HUDEP-2 (cell line): Measurements from ENCODE around the gene CCDC116.
"Not testable (repeated sequence)": the region's sequence is repeated elsewhere in the genome, so short reads cannot be mapped to it uniquely, and the experiment has no call there.

Source experiments
- DNase-seq, 76 experiments: peaks; one replicate each; lab custom pipeline; 2025; ENCODE audit not compliant: unreplicated experiment in 76 of 76; lab: John Stamatoyannopoulos, UW

The CCDC116 gene

DNA sequence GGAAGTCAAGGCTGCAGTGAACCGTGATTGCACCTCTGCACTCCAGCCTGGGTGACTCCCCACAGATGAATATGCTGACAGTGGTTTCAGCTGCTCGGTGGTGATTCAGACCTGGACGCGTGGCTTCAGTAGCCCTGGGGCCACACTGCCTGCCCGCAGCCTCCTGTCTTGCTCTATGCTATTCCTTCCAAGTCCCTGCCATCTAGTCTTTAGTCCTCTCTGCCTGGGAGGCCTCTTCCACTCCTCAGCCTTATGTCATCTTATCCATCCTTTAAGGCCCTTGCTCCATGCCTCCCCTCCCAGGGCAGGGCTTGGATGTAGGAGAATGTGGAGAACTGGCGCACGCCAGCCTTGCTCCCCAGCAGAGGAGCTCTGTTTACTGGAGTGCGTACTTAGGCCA lies 25.8 kb upstream of the CCDC116 start:
- DNase-seq, result no peak

DNA sequence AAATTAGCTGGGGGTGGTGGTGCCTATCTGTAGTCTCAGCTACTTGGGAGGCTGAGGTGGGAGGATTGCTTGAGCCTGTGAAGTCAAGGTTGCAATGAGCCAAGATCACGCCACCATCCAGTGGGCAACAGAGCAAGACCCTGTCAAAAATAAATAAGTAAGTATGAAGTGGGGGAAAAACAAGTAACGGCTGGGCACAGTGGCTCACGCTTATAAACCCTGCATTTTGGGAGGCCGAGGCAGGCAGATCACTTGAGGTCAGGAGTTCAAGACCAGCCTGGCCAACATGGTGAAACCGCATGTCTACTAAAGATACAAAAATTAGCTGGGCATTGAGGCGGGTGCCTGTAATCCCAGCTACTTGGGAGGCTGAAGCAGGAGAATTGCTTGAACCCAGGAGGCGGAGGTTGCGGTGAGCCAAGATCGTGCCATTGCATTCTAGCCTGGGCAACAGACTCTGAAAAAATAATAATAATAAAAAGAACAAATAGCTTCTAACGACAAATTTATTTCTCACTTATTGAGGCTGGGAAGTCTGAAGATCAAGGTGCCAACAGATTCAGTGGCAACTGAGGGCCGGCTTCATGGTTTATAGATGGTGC lies 22.9 kb upstream of the CCDC116 start:
- not testable (repeated sequence) for DNase-seq

DNA sequence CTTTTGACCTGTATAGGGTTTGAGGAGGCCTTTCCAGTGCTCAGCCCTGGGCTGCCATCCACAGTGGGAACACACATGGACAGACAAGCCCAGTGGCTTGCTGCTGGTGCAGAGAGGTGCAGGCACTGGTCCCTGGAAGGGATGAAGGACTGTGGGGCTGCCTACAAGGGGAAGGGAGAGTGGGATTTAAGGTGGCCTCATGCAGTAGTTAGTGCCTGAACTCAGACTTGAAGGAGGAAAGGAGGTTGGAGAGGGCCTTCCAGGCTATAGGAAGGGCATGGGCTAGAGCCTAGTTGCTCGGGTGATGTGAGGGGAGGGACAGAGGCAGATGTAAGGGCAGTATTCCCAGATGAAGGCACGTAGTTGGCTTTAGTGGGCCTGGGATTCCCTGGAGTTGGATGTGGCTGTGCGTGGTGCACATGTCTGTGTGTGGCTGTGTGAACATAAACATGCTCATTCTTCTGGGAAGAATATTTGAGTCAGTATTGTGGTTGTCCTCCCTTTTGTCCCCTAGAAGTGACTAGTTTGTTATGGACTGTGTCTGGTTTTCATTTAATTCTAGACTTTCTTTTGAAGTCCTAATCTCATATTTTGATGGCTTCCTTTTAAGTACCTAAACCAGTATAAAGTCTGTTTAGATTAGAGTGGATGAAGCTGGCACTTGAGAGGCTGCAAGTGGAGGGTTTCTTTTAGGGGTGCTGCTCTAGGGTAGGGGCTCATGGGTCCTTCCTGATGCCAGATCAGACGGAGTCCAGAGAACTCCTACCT lies 21.2 kb upstream of the CCDC116 start:
- DNase-seq, result no peak

DNA sequence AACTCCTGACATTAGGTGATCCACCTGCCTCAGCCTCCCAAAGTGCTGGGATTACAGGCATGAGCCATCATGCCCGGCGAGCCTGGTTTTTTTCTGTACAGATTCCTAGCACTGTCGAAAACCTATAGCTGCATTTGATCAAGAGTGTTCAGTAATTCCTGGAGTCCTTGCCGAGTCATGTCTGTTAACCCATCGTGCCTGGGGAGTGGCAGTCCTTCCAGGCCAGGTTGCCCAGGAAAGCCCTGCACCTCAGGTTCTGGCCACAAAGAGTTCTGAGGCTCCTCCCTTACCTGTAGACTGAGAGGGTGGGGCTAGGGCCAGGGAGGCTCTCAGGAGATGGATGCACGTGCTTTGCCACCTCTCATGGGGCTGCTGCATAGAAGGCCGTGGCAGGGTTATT lies 19.7 kb upstream of the CCDC116 start:
- DNase-seq, result no peak

DNA sequence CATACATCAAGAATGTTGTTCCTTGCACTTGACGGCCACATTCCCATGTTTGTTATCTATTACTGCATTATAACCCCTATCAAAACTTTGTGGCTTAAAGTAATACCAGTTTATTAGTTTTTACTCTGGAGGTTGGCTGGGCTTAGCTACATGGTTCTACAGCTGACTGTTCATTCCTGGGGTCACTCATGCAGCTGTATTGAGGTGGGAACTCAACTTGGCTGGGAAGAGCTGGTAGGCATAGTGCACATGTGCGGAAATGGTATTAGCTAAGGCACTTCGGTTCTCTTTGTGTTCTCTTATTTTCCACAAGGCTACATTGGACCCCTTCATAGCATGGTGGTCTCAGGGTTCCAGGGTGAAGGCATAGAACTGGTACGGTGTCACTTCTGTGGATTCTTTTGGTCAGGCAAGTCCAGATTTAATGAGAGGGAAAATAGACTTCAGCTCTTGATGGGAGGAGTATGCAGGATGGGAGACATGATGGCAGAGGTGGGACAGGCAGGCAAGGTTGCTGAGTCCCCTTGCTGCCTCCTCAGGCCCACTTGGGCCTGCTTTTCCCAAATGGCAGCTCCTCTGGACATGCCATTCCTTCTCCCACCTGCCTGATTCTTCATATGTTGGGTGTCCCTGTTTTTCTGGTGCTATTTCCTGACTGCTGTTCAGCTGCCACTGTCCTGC lies 18.9 kb upstream of the CCDC116 start:
- no peak for DNase-seq

DNA sequence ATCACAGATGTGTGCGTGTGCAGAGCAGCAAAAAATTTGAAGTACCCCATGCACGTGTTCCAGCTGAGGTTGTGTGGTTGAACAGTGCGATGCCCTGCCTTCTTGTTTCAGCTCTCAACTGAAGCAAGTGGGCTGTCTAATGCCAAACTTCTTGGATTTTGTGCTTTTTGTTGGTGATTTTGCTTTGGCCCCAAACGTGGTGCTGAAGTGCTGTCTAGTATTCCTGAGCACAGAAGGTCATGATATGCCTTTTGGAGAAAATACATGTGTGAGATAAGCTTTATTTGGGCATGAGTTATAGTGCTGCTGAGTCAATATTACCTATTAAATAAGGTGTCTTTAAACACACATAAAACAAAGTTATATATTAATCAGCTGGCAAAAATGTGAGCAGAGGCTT lies 16.8 kb upstream of the CCDC116 start:
- no peak for DNase-seq

DNA sequence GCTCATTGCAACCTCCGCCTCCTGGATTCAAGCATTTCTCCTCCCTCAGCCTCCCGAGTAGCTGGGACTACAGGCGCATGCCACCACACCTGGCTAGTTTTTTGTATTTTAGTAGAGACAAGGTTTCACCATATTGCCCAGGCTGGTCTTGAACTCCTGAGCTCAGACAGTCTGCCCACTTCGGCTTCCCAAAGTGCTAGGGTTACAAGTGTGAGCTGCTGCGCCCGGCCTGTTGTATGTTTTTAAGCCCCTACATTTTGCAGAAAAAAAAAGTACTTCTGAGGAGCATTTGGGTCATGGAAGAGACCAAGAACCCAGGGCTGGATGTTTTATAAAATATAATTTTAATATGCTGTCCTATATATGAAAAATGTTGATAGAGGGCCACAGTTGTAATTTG lies 15.2 kb upstream of the CCDC116 start:
- DNase-seq, result not testable (repeated sequence)

DNA sequence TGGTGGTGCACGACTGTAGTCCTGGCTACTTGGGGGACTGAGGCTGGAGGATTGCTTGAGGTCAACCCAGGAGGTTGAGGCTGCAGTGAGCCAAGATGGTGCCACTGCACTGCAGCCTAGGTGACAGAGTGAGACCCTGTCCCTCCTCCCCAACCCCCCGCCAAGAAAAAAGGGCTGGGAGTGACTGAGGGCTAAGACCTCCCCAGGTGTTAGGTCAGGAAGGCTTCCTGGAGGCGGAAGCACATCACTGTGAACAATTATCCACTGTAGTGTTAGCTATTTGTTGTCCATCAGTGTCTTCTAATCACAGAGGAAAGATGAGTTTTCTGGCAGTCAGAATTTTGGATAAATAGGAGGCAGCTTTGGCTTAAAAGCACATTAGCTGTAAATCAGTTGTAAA lies 11.5 kb upstream of the CCDC116 start:
- no peak for DNase-seq

DNA sequence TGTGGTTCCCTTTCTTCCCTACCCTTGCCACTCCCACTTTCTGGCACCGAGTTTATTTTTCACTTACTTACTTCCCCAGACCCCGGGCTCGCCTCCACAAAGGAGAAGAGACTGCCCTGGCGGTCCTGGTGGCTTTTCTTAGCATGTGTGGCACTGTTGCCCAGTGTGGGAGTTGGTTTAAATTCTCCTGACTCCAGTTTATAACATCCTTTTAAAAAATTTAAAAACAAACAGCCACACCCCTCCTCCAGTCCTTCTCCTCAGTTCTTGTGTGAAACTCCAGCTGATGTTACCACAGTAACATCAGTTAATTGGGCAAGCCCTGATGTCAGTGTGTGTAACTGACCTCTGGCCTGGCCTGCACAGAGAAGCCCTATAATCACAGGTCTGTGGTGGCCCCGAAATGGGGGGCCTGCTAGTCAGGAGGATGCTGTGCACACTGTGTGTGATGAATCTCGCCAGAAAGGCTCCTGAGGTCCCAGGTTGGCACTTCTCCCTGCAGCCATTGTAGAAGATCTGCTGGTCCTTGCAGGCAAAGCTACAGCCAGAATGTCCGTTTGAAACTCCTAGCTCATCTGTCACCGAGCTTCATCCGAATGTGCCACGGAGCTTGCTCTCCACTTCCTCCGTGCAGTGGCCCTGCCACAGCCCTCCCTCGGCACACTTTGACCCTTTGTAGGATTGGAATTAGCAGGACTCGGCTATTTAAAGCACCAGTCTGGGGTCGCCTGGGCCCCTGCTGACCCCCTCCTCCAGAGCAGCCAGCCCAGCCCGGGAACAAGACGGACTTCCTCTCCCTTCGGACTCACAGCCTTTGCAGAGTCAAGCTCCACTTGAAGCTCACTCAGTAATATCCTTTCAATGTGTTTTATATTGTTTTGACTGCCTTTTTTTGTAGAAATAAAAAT lies 10.3 kb upstream of the CCDC116 start:
- DNase-seq, result no peak

DNA sequence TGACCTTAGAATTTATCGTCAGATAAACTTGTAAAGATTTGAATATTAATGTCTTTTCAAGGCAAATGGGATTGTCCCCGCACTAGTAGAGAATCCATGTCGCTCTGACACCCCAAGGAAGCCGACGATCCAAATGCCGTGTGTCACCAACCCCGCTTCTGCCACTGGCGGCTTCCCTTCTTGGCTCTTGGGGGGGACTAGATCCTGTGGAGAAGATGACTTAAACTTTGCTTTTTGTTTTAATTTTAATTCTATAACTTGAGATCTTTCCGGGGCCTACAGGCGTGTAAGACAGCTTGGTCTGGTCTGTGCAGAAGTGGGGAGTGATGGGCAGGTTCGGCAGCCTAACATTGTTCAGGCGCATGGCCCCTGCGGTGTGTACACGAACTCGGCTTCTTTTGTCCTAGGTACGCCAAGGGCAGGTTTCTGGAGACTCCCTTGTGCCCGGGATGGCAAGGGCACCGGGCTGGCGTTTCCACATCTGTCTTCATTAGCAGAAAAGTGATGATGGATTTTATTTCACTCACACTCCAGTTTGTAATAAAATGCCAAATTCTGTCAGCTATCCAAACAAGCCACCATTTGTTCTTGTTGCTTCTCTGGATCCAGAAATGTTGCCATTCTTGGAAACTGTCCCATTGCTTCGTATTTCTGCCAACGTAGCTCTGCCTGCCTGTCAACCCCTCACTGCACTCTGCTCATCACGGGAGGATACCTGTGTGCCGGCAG lies 9.5 kb upstream of the CCDC116 start:
- no peak for DNase-seq

DNA sequence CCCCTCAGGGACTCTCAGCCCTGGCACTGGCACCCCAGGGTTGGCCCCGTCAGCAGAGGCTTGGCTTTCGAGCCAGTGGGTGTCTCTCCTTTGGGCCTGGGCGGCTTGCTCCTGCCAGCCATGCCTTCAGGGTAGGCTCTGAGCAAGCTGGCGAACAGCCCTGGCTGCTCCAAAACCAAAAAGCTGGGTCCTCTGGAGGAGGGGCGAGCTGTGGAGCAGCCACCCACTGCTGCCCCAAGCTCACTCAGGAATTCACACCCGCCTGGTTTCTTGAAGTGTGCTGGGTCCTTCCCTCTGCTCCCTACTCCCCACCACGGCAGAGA lies 9.0 kb upstream of the CCDC116 start:
- no peak for DNase-seq

DNA sequence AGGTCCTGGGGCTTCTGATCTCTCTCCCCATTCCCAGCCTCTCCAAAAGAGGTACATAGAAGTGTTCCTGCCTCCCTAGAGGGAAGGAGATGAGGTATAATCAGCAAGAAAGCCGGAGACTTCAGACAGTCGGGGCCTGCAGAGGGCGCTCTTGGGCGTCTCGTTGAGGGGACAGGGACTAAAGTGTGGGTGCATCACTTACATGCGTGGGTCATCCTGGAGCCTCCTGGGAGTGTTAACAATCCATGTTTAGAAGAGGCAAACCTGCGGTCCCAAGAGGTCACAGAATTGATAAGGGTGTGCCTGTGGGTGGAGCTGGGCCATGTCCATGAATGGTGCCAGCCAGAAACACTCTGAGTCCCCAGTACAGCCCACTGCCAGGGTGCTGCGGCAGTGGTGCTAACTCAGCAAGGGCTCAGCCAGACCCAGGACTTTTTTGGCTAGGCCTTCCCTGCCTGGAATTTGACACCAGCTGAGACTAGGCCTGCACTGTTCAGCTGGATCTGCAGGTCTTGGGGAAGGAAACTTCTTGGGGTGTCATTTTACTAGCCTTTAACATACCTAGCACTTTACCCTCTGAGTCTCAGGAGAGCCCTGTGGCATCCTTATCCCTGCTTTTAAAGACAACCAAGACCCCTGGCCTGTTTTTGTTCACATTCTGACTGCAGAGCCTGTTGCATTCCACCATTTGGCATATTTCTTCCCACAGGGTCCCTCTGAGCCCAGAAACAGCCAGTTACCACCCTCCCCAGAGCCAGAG lies 8.3 kb upstream of the CCDC116 start:
- DNase-seq, result peak in 48 of 76 experiments; percentile 9 to 62 (median 32)

DNA sequence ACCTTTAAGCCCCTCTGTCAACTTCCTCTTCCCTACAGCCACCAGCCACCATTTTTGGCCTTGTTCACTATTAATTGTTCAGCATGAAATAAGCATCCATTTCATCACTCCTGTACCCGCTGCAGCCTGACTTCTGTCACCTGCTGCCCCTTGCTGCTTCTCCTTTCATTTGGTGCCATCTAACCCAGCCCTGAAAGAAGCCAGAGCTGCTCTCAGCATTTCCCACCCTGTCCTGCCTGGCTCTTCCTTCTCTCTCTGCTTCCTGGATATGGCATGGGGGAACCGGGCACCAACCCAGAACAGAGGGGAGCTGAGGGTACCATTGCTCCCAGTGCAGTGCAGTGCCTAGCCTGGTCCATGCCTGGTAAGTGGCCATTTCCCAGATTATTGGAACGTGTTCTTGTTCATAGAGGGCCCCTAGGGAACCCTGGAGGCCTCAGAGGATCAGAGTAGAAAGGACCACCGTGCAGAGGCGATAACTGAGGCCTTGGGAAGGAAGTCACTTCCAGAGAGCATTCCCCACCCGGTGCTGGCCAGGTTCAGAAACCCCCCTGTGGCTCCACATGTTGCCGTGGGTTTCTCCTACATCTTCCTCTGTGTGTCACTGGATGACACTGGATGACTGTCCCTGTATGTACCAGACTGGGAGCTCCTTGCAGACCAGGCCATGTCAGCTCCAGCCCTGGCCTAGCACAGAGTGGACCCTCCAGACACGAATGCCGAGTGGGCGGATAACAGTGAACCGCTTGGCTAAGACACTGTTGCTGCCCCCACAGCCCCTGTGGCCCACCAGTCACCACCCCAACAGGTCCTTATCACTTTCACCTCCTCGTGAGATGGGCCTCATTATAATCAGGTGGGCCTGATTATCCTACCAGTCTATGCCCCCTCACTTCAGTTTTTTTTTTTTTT lies 7.4 kb upstream of the CCDC116 start:
- DNase-seq, result no peak

DNA sequence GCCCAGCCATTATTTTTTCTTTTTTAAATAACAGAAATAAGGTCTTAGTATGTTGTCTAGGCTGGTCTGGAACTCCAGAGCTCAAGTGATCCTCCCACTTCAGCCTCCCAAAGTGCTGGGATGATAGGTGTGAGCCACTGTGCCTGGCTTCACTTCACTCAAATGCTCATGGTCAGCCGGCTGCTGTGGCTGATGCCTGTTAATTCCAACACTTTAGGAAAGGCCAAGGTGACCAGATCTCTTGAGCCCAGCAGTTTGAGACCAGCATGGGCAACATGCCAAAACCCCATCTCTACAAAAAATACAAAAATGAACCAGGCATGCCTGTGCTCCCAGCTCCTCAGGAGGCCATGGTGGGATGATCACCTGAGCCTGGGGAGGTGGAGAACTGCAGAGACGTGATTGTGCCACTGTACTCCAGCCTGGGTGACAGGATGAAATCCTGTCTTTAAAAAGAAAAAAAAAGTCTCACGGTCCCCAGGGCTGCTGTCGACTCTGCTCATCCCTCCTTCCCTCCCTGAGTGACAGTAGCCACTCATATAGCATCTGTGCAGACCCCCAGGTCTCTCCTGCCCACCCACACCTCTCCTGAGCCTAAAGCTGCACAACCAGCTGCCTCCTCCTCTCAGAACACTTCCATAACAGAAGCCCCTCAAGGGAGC lies 6.4 kb upstream of the CCDC116 start:
- no peak for DNase-seq

DNA sequence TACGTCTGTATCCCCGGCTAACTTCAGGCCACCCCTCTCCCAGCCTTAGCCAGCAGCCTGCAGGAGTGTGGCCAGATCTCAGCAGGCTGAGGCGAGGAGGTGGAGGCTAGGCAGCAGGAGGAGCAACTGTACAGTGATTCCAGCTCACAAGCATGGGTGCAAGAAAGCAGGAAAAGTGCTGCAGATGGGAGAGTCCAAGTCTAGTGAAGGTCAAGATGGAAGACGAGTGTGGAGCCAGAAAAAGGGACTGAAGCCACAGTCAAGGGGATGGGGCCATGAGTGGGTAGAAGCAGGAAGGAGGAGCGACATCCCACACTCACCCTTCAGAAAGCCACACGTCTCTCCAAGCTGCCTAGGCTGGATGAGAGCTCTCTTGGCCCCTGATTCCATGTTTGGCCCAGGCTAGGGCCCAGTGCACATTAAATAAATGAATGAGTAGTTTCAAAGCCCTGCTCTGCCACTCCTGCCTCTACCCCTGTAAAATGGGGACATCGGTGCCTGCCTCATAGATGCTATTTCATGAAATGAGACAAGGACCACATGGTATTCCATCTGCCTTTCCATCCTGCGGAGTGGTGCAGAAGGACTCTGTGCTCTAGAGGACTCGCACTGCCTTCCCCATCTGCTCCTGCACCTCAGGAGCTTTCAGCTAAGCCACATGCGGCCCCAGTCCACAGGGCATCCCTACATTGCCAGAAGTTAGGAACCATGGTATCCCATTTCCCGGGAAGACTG lies 5.7 kb upstream of the CCDC116 start:
- no peak for DNase-seq

DNA sequence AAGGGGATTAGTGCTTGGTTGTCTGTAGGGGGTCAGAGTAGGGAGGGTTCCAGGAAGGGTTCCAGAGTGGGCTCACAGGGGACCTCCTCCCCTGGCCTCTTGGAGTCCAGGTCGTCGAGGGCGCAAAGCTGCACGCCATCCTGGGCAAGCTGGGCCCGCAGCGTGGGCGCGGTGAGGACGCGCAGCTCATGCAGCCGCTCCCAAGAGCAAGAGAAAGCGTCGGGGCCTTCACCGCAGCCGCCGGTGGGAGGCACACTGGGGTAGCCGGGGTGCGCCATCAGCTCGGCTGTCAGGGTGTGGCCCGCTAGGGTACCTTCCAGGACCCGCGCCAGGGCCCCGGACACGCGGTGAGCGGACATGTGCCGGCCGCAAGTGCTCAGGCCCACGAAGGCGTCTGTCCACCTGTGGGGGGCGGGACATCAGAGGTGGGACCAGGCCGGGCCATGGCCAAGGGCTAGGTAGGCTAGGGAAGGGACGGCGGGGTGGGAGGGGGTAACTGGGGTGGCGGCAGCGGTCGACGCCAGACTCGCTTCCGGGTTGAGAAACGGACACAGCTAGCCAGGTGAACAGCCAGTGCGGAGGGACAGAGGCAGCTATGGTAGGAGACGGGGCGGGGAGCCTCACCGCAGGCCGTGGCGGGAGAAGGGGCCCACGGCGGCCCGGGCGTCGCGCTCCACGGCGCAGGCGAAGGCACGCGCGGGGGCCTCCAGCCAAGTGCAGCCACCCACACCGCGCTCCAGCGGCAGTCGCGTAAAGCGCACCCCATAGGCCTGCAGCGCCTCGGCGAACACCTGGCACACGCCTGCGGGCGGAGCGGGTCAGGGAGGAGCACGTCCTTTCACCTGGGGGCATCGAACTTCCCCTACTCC lies 3.9 kb upstream of the CCDC116 start:
- peak in 6 of 76 experiments; percentile 36 to 49 (median 43) for DNase-seq
